Hematopoietic multipotent progenitor cell treated with erythropoietin and hydrocortisone succinate and interleukin-3 and kit ligand, for 17 days (in vitro differentiated cells): ENCODE data around the gene GPC6.

ENCODE experiments used
- DNase-seq: peaks from one replicate; pipeline ENCODE4 v3.0.0-alpha.2; 2015; ENCODE audit warnings: low spot score

Gene GPC6

GRCh38 chr13:93736909-93737308 is 510.3 kb downstream of the GPC6 start:
- DNase-seq = no peak

- no peak for DNase-seq
These were observed 513.7 kb downstream of the GPC6 start for GRCh38 chr13:93740334-93740733.

GRCh38 chr13:93744033-93744432 is 517.4 kb downstream of the GPC6 start:
- DNase-seq = no peak

GRCh38 chr13:93744886-93745285 is 518.3 kb downstream of the GPC6 start:
- DNase-seq = no peak

- DNase-seq = no peak
These were observed 519.3 kb downstream of the GPC6 start for GRCh38 chr13:93745884-93746283.

GRCh38 chr13:93746589-93746988 is 520.0 kb downstream of the GPC6 start:
- no peak for DNase-seq

GRCh38 chr13:93750676-93751075 is 524.1 kb downstream of the GPC6 start:
- no peak for DNase-seq

- no peak for DNase-seq
These were observed 524.5 kb downstream of the GPC6 start for GRCh38 chr13:93751117-93751516.

GRCh38 chr13:93752541-93752940 is 525.9 kb downstream of the GPC6 start:
- DNase-seq = no peak

- no peak for DNase-seq
These were observed 527.0 kb downstream of the GPC6 start for GRCh38 chr13:93753639-93754038.

- DNase-seq = no peak
These were observed 528.7 kb downstream of the GPC6 start for GRCh38 chr13:93755341-93755740.

GRCh38 chr13:93758575-93758974 is 532.0 kb downstream of the GPC6 start:
- DNase-seq = no peak

- no peak for DNase-seq
These were observed 536.3 kb downstream of the GPC6 start for GRCh38 chr13:93762708-93763426.

GRCh38 chr13:93765062-93765461 is 538.5 kb downstream of the GPC6 start:
- no peak for DNase-seq

- DNase-seq = no peak
These were observed 539.2 kb downstream of the GPC6 start for GRCh38 chr13:93765811-93766210.

- no peak for DNase-seq
These were observed 540.1 kb downstream of the GPC6 start for GRCh38 chr13:93766719-93767118.

GRCh38 chr13:93767180-93767916 is 540.7 kb downstream of the GPC6 start:
- no peak for DNase-seq

GRCh38 chr13:93767917-93768409 is 541.4 kb downstream of the GPC6 start:
- DNase-seq = no peak

GRCh38 chr13:93769101-93769500 is 542.5 kb downstream of the GPC6 start:
- no peak for DNase-seq

- DNase-seq = no peak
These were observed 543.0 kb downstream of the GPC6 start for GRCh38 chr13:93769607-93770006.

GRCh38 chr13:93771227-93771626 is 544.6 kb downstream of the GPC6 start:
- no peak for DNase-seq

- no peak for DNase-seq
These were observed 545.2 kb downstream of the GPC6 start for GRCh38 chr13:93771782-93772181.

GRCh38 chr13:93774506-93774905 is 547.9 kb downstream of the GPC6 start:
- DNase-seq = no peak

GRCh38 chr13:93775027-93775426 is 548.4 kb downstream of the GPC6 start:
- DNase-seq = no peak
